ENCODE results near the gene RAMP3.

The RAMP3 gene

GRCh38 chr7:45180084-45180986, 22.7 kb downstream of the RAMP3 start:
- no peak for DNase-seq

GRCh38 chr7:45181286-45181960, 23.8 kb downstream of the RAMP3 start:
- no peak for DNase-seq

- DNase-seq, result no peak
These were observed 24.6 kb downstream of the RAMP3 start for GRCh38 chr7:45181991-45182855.

GRCh38 chr7:45182856-45183710, 25.5 kb downstream of the RAMP3 start:
- no peak for DNase-seq

GRCh38 chr7:45183711-45184210, 26.2 kb downstream of the RAMP3 start:
- no peak for DNase-seq

- DNase-seq, result no peak
These were observed 26.9 kb downstream of the RAMP3 start for GRCh38 chr7:45184326-45185027.

GRCh38 chr7:45185028-45185863, 27.7 kb downstream of the RAMP3 start:
- no peak for DNase-seq

GRCh38 chr7:45185864-45186250, 28.3 kb downstream of the RAMP3 start:
- DNase-seq, result no peak

GRCh38 chr7:45186261-45186813, 28.7 kb downstream of the RAMP3 start:
- no peak for DNase-seq

GRCh38 chr7:45187089-45187945, 29.7 kb downstream of the RAMP3 start:
- DNase-seq, result no peak

- DNase-seq, result no peak
These were observed 30.4 kb downstream of the RAMP3 start for GRCh38 chr7:45187946-45188411.

- DNase-seq, result no peak
These were observed 31.1 kb downstream of the RAMP3 start for GRCh38 chr7:45188736-45189135.

- no peak for DNase-seq
These were observed 31.8 kb downstream of the RAMP3 start for GRCh38 chr7:45189151-45189970.

- DNase-seq, result no peak
These were observed 33.0 kb downstream of the RAMP3 start for GRCh38 chr7:45190406-45191165.

- DNase-seq, result no peak
These were observed 33.8 kb downstream of the RAMP3 start for GRCh38 chr7:45191396-45191795.

- no peak for DNase-seq
These were observed 35.0 kb downstream of the RAMP3 start for GRCh38 chr7:45192621-45193041.

- DNase-seq, result no peak
These were observed 36.2 kb downstream of the RAMP3 start for GRCh38 chr7:45193828-45194227.
